Mesenchymal stem cell (in vitro differentiated cells and primary cell): ENCODE data around the gene ATP6V0D1.

ENCODE experiments used
- DNase-seq: peaks from one replicate; pipeline ENCODE4 v3.0.0-alpha.2; 2013
- H2AFZ ChIP-seq: one replicate; pipeline ENCODE4 v1.6.1; 2013; ENCODE audit warnings: low read depth, mild to moderate bottlenecking, control low read depth, inconsistent platforms, low read length, moderate library complexity
- H2AK5ac ChIP-seq: 2 replicates; pipeline ENCODE4 v1.6.1; 2013; ENCODE audit warnings: low read length, moderate library complexity, mild to moderate bottlenecking, inconsistent platforms; ENCODE audit not compliant: severe bottlenecking
- H2BK120ac ChIP-seq: one replicate; pipeline ENCODE4 v1.6.1; 2013; ENCODE audit warnings: low read depth, mild to moderate bottlenecking, inconsistent platforms, low read length, moderate library complexity
- H2BK12ac ChIP-seq, 2 experiments: one replicate each; pipeline ENCODE4 v1.6.1; 2013; ENCODE audit warnings: inconsistent platforms in 2 of 2, low read length in 2 of 2, mild to moderate bottlenecking in 2 of 2, moderate library complexity in 2 of 2, control low read depth in 1 of 2
- H2BK15ac ChIP-seq: one replicate; pipeline ENCODE4 v1.6.1; 2013; ENCODE audit warnings: mild to moderate bottlenecking, low read depth, inconsistent platforms; ENCODE audit not compliant: poor library complexity, severe bottlenecking
- H2BK5ac ChIP-seq: 2 replicates; pipeline ENCODE4 v1.6.1; 2013; ENCODE audit warnings: low read depth, mild to moderate bottlenecking, low read length, control low read depth, inconsistent platforms; ENCODE audit not compliant: poor library complexity, severe bottlenecking
- H3K14ac ChIP-seq, 2 experiments: one replicate each; pipeline ENCODE4 v1.6.1; 2013; ENCODE audit warnings: inconsistent platforms in 2 of 2, low read length in 2 of 2, control low read depth in 1 of 2, mild to moderate bottlenecking in 1 of 2, moderate library complexity in 1 of 2
- H3K18ac ChIP-seq, 2 experiments: one replicate each; pipeline ENCODE4 v1.6.1; 2013; ENCODE audit warnings: inconsistent platforms in 2 of 2, low read length in 2 of 2, control low read depth in 1 of 2, low read depth in 1 of 2, mild to moderate bottlenecking in 1 of 2
- H3K23ac ChIP-seq, 2 experiments: one replicate each; pipeline ENCODE4 v1.6.1; 2013; ENCODE audit warnings: inconsistent platforms in 2 of 2, low read length in 2 of 2, mild to moderate bottlenecking in 2 of 2, moderate library complexity in 2 of 2, control low read depth in 1 of 2
- H3K27ac ChIP-seq: 2 replicates; pipeline ENCODE4 v1.5.1; 2013; ENCODE audit warnings: mild to moderate bottlenecking, moderate library complexity, low read length, control low read depth, inconsistent platforms; ENCODE audit not compliant: poor library complexity, severe bottlenecking
- H3K27me3 ChIP-seq, 2 experiments: 2 replicates each; pipeline versions ENCODE4 v1.6.1 to v1.7.0; 2013; ENCODE audit warnings: low read length in 2 of 2, mild to moderate bottlenecking in 2 of 2, moderate library complexity in 2 of 2, control low read depth in 1 of 2, inconsistent platforms in 1 of 2; ENCODE audit not compliant: control insufficient read depth in 1 of 2, insufficient read depth in 1 of 2
- H3K36me3 ChIP-seq, 2 experiments: 2 replicates each; pipeline versions ENCODE4 v1.6.1 to v1.7.0; 2013; ENCODE audit warnings: low read length in 2 of 2, control low read depth in 1 of 2, inconsistent platforms in 1 of 2, low read depth in 1 of 2, mild to moderate bottlenecking in 1 of 2; ENCODE audit not compliant: insufficient read depth in 2 of 2, control insufficient read depth in 1 of 2
- H3K4ac ChIP-seq, 2 experiments: one replicate each; pipeline ENCODE4 v1.6.1; 2013; ENCODE audit warnings: inconsistent platforms in 2 of 2, low read length in 2 of 2, mild to moderate bottlenecking in 2 of 2, moderate library complexity in 2 of 2, control low read depth in 1 of 2, low read depth in 1 of 2
- H3K4me1 ChIP-seq: 2 replicates; pipeline ENCODE4 v1.6.1; 2013; ENCODE audit warnings: low read depth, low read length, control low read depth; ENCODE audit not compliant: control insufficient read depth, insufficient read depth
- H3K4me2 ChIP-seq: 2 replicates; pipeline ENCODE4 v1.6.1; 2013; ENCODE audit warnings: low read length, mild to moderate bottlenecking, inconsistent platforms; ENCODE audit not compliant: poor library complexity, severe bottlenecking
- H3K4me3 ChIP-seq, 2 experiments: 2 replicates each; pipeline versions ENCODE4 v1.5.1 to v1.7.0; 2013; ENCODE audit warnings: low read length in 2 of 2, mild to moderate bottlenecking in 2 of 2, control low read depth in 1 of 2, low read depth in 1 of 2; ENCODE audit not compliant: insufficient read depth in 1 of 2
- H3K79me1 ChIP-seq: replicated peaks from 2 replicates; pipeline ENCODE4 v1.6.1; 2013; ENCODE audit warnings: mild to moderate bottlenecking, control low read depth, low read length, inconsistent platforms; ENCODE audit not compliant: poor library complexity, severe bottlenecking
- H3K9ac ChIP-seq: 2 replicates; pipeline ENCODE4 v1.7.0; 2013; ENCODE audit warnings: mild to moderate bottlenecking, low read length, moderate library complexity
- H3K9me3 ChIP-seq: 2 replicates; pipeline ENCODE4 v1.7.0; 2013; ENCODE audit warnings: mild to moderate bottlenecking, low read length; ENCODE audit not compliant: control insufficient read depth
- H4K8ac ChIP-seq: one replicate; pipeline ENCODE4 v1.6.1; 2013; ENCODE audit warnings: inconsistent platforms, mild to moderate bottlenecking, low read length, moderate library complexity
- H4K91ac ChIP-seq: one replicate; pipeline ENCODE4 v1.6.1; 2013; ENCODE audit warnings: mild to moderate bottlenecking, low read length, inconsistent platforms
- WGBS: methylation state at CpG from one replicate; pipeline ENCODE4 v1.1.7; 2013; ENCODE audit warnings: mixed read lengths; 5-methylcytosine and 5-hydroxymethylcytosine counted together

Gene ATP6V0D1

DNA sequence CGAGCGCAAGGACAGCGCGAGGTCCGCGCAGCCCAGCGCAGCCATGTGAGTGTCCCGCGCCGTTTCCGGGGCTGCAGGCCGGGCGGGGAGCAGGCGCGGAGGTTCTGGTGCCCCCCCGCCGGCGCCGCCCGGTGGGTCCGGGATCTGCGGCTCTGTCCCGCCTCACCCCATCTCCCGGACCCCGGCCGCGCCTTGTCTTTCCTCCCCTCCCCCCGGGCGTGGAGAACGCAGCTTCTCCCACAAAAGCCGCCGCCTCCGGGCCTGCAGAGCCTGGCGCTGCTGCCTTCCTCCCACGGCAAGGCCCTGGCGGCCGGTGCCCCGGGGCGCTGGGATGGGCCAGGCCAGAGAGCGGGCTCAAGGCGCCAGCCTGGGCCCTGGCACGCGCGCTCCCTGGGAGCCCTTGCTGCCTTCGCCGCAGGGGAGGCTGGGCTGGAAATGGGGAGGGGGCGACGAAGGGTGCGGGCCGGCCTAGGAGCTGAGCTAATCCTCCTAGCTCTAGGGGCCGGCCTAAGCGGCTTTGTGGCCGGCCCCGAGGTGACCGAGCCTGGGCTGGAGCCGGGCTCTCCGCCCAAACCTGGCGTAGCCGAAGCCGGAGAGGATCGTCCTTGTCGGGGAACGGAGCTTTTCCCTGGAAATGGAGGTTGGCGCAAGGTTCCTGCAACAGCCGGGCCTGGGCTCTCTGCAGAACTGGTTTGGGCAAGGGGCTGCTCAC, 48.1 kb upstream of the ATP6V0D1 start:
- peak overlapping the region; percentile 18 for H2AFZ ChIP-seq
- H3K4ac ChIP-seq, result peak overlapping the region; percentile 94 to 99
- H3K27ac ChIP-seq, result peak overlapping the region; percentile 43
- peak overlapping the region; percentile 87 to 96 for H3K4me3 ChIP-seq
- H3K4me1 ChIP-seq, result peaks cover 36% of the 10 kb centered on the region
- no peaks in the 10 kb centered on the region for H3K27me3 ChIP-seq
- peak overlapping the region; percentile 97 for H3K4me2 ChIP-seq
- peaks cover 0 to 9% of the 10 kb centered on the region in 2 experiments for H3K36me3 ChIP-seq
- H2AK5ac ChIP-seq, result peak overlapping the region; percentile 83
- H3K18ac ChIP-seq, result peak overlapping the region; percentile 78 to 98
- peak overlapping the region in 1 of 2 experiments; percentile 96 for H3K23ac ChIP-seq
- H2BK120ac ChIP-seq, result peak overlapping the region; percentile 89
- H3K79me1 ChIP-seq, result peaks cover 12% of the 10 kb centered on the region
- H3K9me3 ChIP-seq, result no peaks in the 10 kb centered on the region
- H2BK15ac ChIP-seq, result peak overlapping the region; percentile 34
- peak overlapping the region; percentile 83 for H4K91ac ChIP-seq
- peak overlapping the region; percentile 61 for H2BK5ac ChIP-seq
- H3K14ac ChIP-seq, result peak overlapping the region in 1 of 2 experiments; percentile 99
- 2% methylated on average over 51 of the region's 65 CpGs for WGBS
- H4K8ac ChIP-seq, result peak overlapping the region; percentile 86
- peak; percentile 52 for DNase-seq
- H2BK12ac ChIP-seq, result peak overlapping the region in 1 of 2 experiments; percentile 93
- peak overlapping the region; percentile 96 for H3K9ac ChIP-seq

DNA sequence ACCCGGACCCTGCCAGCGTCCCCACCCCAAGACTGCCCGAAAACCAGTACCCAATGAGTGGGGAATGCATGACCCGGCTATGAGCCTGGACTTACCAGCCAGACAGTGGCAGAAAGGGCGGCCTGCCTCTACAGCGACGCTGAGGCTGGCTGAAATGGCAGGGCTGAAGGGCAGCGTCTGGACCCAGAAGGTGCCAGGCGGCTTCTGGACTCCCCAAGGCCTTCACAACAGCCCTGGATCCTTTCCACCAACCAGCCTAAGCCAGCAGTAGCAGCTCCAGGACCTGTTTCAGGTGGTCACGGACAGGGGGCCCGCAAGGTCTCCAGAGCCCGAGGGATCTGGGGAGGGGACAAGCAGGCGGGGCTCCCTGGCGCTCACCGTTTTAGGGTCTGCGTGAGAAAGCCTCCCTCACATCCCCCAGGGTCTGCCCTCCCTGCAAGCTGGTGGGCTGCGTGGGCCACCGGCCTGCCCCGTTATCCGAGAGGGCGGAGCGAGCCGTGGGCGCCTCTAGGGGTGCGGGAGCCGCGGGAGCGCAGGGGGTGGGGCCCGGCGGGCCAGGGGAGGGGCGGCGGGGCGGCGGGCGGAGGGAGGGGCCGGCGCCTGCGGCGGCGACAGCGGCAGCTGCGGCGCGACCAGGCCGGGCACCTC, 47.4 kb upstream of the ATP6V0D1 start, which contains the start of gene RIPOR1:
Gene RIPOR1 (plus strand): TSS at position 608 of the 648 bp plus-strand sequence. CDS start 9,618 bp downstream, outside the sequence.
- H3K4me1 ChIP-seq, result peaks cover 36% of the 10 kb centered on the region
- H2BK5ac ChIP-seq, result peak within 1 kb of the TSS; percentile 61
- peak within 1 kb of the TSS; percentile 78 to 98 for H3K18ac ChIP-seq
- peaks cover 0 to 9% of the 10 kb centered on the region in 2 experiments for H3K36me3 ChIP-seq
- H3K4me3 ChIP-seq, result peak within 1 kb of the TSS; percentile 87 to 96
- peak within 1 kb of the TSS; percentile 92 for H2AFZ ChIP-seq
- H3K23ac ChIP-seq, result peak within 1 kb of the TSS in 1 of 2 experiments; percentile 96
- no peaks in the 10 kb centered on the region for H3K27me3 ChIP-seq
- peak within 1 kb of the TSS; percentile 65 for H2BK15ac ChIP-seq
- peak within 1 kb of the TSS; percentile 86 for H4K8ac ChIP-seq
- H4K91ac ChIP-seq, result peak within 1 kb of the TSS; percentile 83
- peak within 1 kb of the TSS; percentile 96 for H3K9ac ChIP-seq
- peak within 1 kb of the TSS in 1 of 2 experiments; percentile 99 for H3K14ac ChIP-seq
- H2BK12ac ChIP-seq, result peak within 1 kb of the TSS; percentile 6 to 93
- H2AK5ac ChIP-seq, result peak within 1 kb of the TSS; percentile 83
- peak within 1 kb of the TSS; percentile 94 to 99 for H3K4ac ChIP-seq
- H2BK120ac ChIP-seq, result peak within 1 kb of the TSS; percentile 89
- WGBS, result 48% methylated on average over 15 of the region's 45 CpGs
- peak; percentile 53 for DNase-seq
- peak within 1 kb of the TSS; percentile 43 for H3K27ac ChIP-seq
- no peaks in the 10 kb centered on the region for H3K9me3 ChIP-seq
- peak within 1 kb of the TSS; percentile 97 for H3K4me2 ChIP-seq
- peaks cover 12% of the 10 kb centered on the region for H3K79me1 ChIP-seq

DNA sequence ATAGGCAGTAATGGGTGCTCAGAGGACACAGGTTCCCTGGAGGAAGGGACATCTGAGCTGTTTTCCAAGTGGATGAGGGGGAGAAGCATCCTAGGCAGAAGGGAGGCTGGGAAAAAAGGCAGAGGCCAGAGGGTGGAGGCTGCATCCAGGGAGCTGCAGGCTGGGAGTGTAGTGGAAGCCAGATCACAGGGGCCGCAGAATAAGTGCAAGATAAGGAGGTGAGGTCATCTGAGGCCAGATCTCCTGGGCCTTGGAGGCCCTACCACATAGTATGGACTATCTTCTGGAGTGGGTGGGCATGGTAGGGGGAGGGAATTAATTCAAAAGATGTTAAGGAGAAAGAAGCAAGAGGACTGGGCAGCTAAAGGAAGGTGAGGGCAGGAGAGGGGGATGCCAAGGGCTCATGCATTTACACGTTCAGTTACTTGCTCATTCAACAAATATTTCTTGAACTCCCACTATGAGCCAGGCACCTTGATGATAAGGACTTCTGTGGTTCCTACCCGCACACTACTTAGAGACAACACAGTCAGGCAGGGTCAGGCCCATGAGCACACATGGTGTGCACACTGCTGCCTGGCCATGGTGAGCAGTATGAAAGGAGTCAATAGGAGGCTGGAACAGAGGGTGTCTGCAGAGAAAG, 45.3 kb upstream of the ATP6V0D1 start:
- Histone ChIP-seq H2BK5ac (no peak overlapping the region), H3K23ac (no peak overlapping the region), H3K18ac (no peak overlapping the region), H4K91ac (no peak overlapping the region), H2BK12ac (no peak overlapping the region), H3K27me3 (no peaks in the 10 kb centered on the region), H2AFZ (no peak overlapping the region), H3K9me3 (no peaks in the 10 kb centered on the region), H2AK5ac (no peak overlapping the region), H3K14ac (no peak overlapping the region), H3K79me1 (peaks cover 7% of the 10 kb centered on the region), H3K4me3 (no peak overlapping the region), H4K8ac (no peak overlapping the region), H3K4me2 (no peak overlapping the region), H2BK120ac (no peak overlapping the region), H3K4me1 (peaks cover 29% of the 10 kb centered on the region), H3K4ac (no peak overlapping the region), H2BK15ac (peak overlapping the region; percentile 17), H3K36me3 (peaks cover 0 to 3% of the 10 kb centered on the region in 2 experiments), H3K9ac (no peak overlapping the region), H3K27ac (no peak overlapping the region)
- DNase-seq, result no peak
- 73% methylated on average over 3 of the region's 3 CpGs for WGBS
